NCI-H82 treated with DMSO at 0.1 percent for 48 hours (cell line): Measurements from ENCODE around the gene ALK.

ENCODE experiments used
- DNase-seq: peaks from one replicate; lab custom pipeline; 2025; ENCODE audit not compliant: unreplicated experiment; lab: John Stamatoyannopoulos, UW

Gene ALK

DNA sequence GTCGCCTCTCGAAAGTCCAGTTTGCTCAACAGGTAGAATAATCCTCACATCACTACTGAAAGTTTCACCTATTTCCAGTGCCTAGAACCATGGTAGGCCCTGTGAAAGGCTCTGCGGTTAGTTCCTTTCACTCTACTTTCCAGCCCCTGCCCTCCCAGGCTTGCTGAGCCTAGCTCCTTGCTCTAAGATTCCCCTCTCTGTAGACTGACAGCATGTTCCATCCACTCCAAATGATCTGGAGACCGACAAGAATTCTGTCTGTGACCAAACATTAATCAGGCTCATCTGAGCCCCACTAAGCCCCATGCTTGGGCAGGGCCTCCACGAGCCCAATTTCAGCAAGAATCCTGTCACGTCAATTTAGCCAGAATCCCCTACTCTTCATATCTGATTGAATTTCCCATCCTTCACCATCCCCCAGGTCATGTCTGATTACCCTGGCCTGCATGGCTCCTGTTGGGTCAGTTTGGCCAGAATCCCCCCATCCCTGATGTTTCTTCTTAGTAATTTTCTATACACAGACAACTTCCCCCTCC is 307.0 kb downstream of the ALK start:
- DNase-seq = no peak

- DNase-seq = no peak
Measured at GRCh38 chr2:29613792-29614266, 307.6 kb downstream of the ALK start.

DNA sequence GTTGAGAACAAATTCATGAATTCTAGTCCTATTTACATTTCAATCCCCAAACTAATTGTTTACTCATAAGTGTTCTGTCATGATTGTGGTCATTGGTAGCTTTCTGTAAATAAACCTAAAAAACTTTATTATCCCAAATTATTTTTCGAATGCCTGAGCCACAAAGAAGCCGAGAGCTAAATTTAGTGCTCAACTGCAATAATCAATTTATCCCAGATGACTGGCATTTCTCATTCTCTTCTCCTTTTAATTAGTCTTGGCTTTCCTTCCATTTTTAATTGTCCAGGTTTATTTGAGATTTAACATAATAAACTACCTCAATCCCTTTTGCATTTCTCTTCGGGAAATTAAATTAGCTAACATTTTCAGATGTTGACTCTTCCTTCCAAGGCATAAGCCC is 308.3 kb downstream of the ALK start:
- no peak for DNase-seq

- DNase-seq = no peak
Measured at GRCh38 chr2:29612568-29612967, 308.8 kb downstream of the ALK start.

GRCh38 chr2:29611850-29612249 is 309.5 kb downstream of the ALK start:
- DNase-seq = no peak

DNA sequence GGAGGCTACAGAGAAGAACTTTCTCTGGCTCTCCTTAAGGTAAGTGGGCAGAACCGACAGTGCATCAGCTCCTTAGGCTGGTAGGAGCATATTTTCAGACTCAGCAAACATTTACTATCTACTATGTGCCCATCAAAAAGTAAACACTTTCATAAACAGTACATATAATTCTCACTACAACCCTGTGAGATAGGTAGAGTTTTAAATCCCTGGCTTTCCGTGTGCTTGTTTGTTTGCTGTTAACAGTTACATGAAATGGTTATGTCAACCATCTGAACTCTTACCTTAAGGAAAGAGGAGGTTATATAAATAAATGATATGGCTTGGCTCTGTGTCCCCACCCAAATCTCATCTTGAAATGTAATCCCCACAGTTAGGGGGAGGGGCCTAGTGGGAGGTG is 310.1 kb downstream of the ALK start:
- DNase-seq = no peak

DNA sequence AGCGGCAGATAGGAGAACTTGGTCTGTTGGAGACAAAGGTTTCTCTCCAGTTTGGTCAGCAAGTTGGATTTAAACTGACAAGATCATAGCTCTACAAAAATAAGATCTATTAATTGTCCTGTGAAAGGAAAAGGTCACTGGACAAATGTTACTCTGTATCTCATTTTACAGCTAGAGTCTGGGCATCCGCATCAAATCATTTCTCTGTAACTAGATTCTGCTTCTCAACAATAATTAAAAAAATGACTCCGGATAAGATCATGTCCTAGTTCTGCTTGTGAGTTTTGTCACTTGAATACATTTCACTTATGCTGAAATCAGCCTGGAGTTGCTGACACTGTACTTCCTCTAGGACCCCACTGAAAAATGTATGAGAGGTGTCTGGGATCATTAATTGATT is 310.8 kb downstream of the ALK start:
- DNase-seq = no peak

GRCh38 chr2:29607038-29607420 is 314.4 kb downstream of the ALK start:
- DNase-seq = no peak

DNA sequence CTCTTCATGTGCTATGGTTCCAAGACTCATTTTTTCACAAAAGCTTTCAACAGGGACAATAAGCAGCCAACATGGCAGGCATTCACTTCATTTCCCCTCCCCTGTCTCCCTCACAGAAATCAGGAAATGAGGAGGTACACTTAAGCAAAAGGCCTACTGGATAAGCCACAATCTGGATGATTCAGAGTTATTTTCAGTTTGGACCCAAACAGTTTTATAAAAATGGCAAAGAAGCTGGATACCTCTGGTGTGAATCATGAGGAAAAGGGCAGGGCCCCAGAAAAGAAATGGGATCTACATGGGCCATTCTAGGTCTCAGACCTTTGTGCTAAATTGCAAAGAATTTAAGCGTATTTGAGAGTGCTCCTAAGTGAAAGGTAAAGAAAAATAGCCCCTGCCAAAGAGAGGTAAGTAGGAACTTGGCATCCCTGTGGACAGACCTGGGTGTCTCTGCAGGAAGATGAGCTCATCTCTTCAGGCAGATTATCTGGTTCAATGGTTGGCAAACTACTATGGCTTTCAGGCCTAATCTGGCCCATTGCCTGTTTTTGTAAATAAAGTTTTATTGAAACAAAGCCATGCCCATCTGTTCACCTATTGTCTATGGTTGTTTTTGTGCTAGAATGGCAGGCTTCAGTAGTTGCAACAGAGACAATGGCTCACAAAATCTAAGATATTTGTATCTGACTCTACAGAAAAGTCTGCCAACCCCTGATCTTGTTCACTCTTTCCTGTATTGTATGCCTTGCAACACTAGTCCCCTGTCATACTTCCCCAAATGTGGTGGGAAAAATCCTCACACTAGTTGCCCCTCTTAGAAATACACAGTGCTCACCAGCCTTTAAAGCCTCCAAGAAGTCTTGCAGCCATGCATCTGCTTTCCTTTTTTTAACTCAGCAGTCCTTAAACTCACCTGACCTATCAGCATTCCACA is 315.0 kb downstream of the ALK start:
- no peak for DNase-seq

GRCh38 chr2:29603341-29603740 is 318.0 kb downstream of the ALK start:
- no peak for DNase-seq

GRCh38 chr2:29601872-29602271 is 319.5 kb downstream of the ALK start:
- DNase-seq = no peak

- no peak for DNase-seq
Measured at GRCh38 chr2:29601321-29601720, 320.1 kb downstream of the ALK start.

GRCh38 chr2:29599946-29600345 is 321.4 kb downstream of the ALK start:
- no peak for DNase-seq

- no peak for DNase-seq
Measured at GRCh38 chr2:29598978-29599377, 322.4 kb downstream of the ALK start.

GRCh38 chr2:29597035-29597434 is 324.4 kb downstream of the ALK start:
- DNase-seq = no peak

GRCh38 chr2:29596584-29596983 is 324.8 kb downstream of the ALK start:
- no peak for DNase-seq

GRCh38 chr2:29591600-29591999 is 329.8 kb downstream of the ALK start:
- no peak for DNase-seq

- no peak for DNase-seq
Measured at GRCh38 chr2:29590211-29590610, 331.2 kb downstream of the ALK start.

- no peak for DNase-seq
Measured at GRCh38 chr2:29589440-29590103, 331.8 kb downstream of the ALK start.

GRCh38 chr2:29587402-29588190 is 333.8 kb downstream of the ALK start:
- no peak for DNase-seq

DNA sequence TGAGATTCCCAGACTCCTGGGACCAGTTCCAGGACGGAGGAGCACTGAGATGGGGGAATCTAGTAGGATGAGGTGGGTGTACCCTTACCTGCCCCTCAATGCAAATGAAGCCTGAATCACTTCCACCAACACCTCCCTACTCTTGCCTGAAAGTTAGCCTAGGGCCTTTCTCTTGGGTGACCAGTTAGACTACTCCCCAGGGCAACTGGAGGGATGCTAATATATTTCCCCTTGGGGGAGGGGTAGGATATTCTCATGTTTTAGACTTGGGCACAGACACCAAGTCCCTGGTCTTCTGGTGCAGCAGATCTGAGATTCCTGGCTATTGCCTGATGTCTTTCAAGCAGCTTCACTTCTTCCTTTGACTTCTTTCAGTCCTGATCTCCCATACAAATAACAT is 334.5 kb downstream of the ALK start:
- DNase-seq = no peak
